K562 (cell line): ENCODE results near the gene KLK15. TPM values are rescaled to one million over a fixed set of nuclear protein-coding genes. Genes with fewer than 3 reads are reported as not detected.

Source experiments
- KLF13 ChIP-seq: fragments of 450-650 bp; IDR thresholded peaks from 2 replicates; pipeline ENCODE4 v1.6.1; 2016; ENCODE audit warnings: missing genetic modification characterization, low read depth, mild to moderate bottlenecking, missing compliant biosample characterization, moderate library complexity, borderline replicate concordance
- NKRF ChIP-seq: fragments of 450-650 bp; IDR thresholded peaks from 2 replicates; pipeline ENCODE4 v1.6.1; 2016; ENCODE audit warnings: borderline replicate concordance
- RBM39 ChIP-seq: fragments of 200-400 bp; formaldehyde crosslinking; optimal IDR thresholded peaks from 2 replicates; pipeline ENCODE3; 2018; ENCODE audit warnings: low read depth, low read length
- RCOR1 ChIP-seq, 2 experiments: IDR thresholded peaks; 2 replicates each; pipeline ENCODE4 v1.6.1; 2012; ENCODE audit warnings: low read depth in 2 of 2, low read length in 2 of 2, borderline replicate concordance in 1 of 2, improper control_type of control experiment in 1 of 2
- polyA plus RNA-seq, 8 experiments: library from polyadenylated mRNA; depleted of rRNA in 4 of 8; stranded (reverse) in 5 of 8; unstranded in 3 of 8; fragments of >200 nt; fragmentation: Nextera tagmentation in 2 of 8; fragmentation: Illumina TruSeq in 1 of 8; extraction: Ambion mirVana in 2 of 8; extraction: Trizol in 1 of 8; gene quantifications; 2 replicates each; pipeline versions ENCODE4 v1.2.1 to v1.2.3, GENCODE V29; 2011 to 2014; ENCODE audit warnings: inconsistent platforms in 1 of 8, missing spikeins in 1 of 8
- small RNA-seq: library from RNA; depleted of rRNA; stranded (forward); fragments of <200 nt; gene quantifications from one replicate; pipeline ENCODE3, GENCODE V24; 2014
- total RNA-seq, 7 experiments: library from RNA; depleted of rRNA in 6 of 7; stranded (reverse); fragments of >200 nt in 6 of 7; fragmentation: Illumina TruSeq in 2 of 7; extraction: Trizol in 2 of 7; gene quantifications; 2 replicates each; pipeline versions ENCODE4 v1.2.1 to v1.2.3, GENCODE V29; 2011 to 2021; ENCODE audit warnings: low replicate concordance in 1 of 7
- TF ChIP-seq, protein P1 (sequence below): fragments of 200-800 bp; sonication (Bioruptor generic); IDR thresholded peaks from 2 replicates; pipeline ENCODE4 v1.6.1; 2017; ENCODE audit warnings: missing genetic modification characterization, missing compliant biosample characterization
- TF ChIP-seq, protein P2 (sequence below): fragments of 450-650 bp; formaldehyde crosslinking; IDR thresholded peaks from 2 replicates; pipeline ENCODE4 v1.4.0; 2022; ENCODE audit warnings: mild to moderate bottlenecking, moderate library complexity

Gene KLK15
- total and polyA plus RNA-seq, 9 of the 15 experiments (the other 6 are each of a cell fraction or from before 2014, with no cell fraction given) = not detected

- TF ChIP-seq, protein P1, sequence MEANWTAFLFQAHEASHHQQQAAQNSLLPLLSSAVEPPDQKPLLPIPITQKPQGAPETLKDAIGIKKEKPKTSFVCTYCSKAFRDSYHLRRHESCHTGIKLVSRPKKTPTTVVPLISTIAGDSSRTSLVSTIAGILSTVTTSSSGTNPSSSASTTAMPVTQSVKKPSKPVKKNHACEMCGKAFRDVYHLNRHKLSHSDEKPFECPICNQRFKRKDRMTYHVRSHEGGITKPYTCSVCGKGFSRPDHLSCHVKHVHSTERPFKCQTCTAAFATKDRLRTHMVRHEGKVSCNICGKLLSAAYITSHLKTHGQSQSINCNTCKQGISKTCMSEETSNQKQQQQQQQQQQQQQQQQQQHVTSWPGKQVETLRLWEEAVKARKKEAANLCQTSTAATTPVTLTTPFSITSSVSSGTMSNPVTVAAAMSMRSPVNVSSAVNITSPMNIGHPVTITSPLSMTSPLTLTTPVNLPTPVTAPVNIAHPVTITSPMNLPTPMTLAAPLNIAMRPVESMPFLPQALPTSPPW = no peak
- TF ChIP-seq NKRF = no peak
- no peak for TF ChIP-seq RCOR1 (IDR thresholded peaks at IDR 0.05; ENCODE audit: borderline replicate concordance in 1 of 2, low read depth in 2 of 2, low read length in 2 of 2)
- TF ChIP-seq RBM39 = no peak
- TF ChIP-seq, protein P2, sequence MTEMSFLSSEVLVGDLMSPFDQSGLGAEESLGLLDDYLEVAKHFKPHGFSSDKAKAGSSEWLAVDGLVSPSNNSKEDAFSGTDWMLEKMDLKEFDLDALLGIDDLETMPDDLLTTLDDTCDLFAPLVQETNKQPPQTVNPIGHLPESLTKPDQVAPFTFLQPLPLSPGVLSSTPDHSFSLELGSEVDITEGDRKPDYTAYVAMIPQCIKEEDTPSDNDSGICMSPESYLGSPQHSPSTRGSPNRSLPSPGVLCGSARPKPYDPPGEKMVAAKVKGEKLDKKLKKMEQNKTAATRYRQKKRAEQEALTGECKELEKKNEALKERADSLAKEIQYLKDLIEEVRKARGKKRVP = no peak
- no peak for TF ChIP-seq KLF13 (tag)
- TF ChIP-seq, all 486 proteins: peak for 0
Measured at GRCh38 chr19:50776131-50776530, 57.2 kb downstream of the KLK15 start (continued).

Small RNA genes within 50 kb of the gene (small RNA-seq; reads per million reads assigned to genes)
- gene SNORD88A (849 reads per million, percentile 99 among the genes with 10 or more reads in this experiment), gene SNORD88B (not detected), gene SNORD88C (not detected)

Other genes with a start within 250 kb of the KLK15 start
Only the 7 nearest of the 19 such genes appear.
- 32.7 and 34.8 TPM in 2 replicates for gene CLEC11A, start 110.2 kb downstream of the KLK15 start, total RNA-seq (2014; rRNA removed)
- gene CLEC11A, start 110.2 kb downstream of the KLK15 start, total RNA-seq (2014; rRNA removed; fragmentation: Illumina TruSeq; extraction: Trizol) = 2.5 and 2.7 TPM in 2 replicates
- 16.1 and 16.7 TPM in 2 replicates for gene CLEC11A, start 110.2 kb downstream of the KLK15 start, total RNA-seq (2015; rRNA removed; fragmentation: Illumina TruSeq; extraction: Trizol)
- gene CLEC11A, start 110.2 kb downstream of the KLK15 start, total RNA-seq (2021) = 31.3 and 31.4 TPM in 2 replicates
- 3.0 and 17.4 TPM in 2 replicates for gene CLEC11A, start 110.2 kb downstream of the KLK15 start, polyA plus RNA-seq (2011; rRNA removed)
- gene CLEC11A, start 110.2 kb downstream of the KLK15 start, polyA plus RNA-seq (2014; fragmentation: Illumina TruSeq; extraction: Trizol) = 3.4 and 8.3 TPM in 2 replicates
- gene CLEC11A, start 110.2 kb downstream of the KLK15 start, polyA plus RNA-seq (2014; fragmentation: Nextera tagmentation; extraction: Ambion mirVana) = under 1 TPM; 0.39 to 0.46 TPM
- 31.8 and 43.9 TPM in 2 replicates for gene CLEC11A, start 110.2 kb downstream of the KLK15 start, polyA plus RNA-seq (2014; rRNA removed)
- not detected in 2 replicates for gene GPR32, start 63.1 kb downstream of the KLK15 start, total RNA-seq (2014; rRNA removed)
- not detected in 2 replicates for gene GPR32, start 63.1 kb downstream of the KLK15 start, total RNA-seq (2014; rRNA removed; fragmentation: Illumina TruSeq; extraction: Trizol)
- gene GPR32, start 63.1 kb downstream of the KLK15 start, total RNA-seq (2015; rRNA removed; fragmentation: Illumina TruSeq; extraction: Trizol) = not detected in 2 replicates
- gene GPR32, start 63.1 kb downstream of the KLK15 start, total RNA-seq (2021) = 0.18 TPM in 1 of 2 replicates, not detected in the other
- not detected in 2 replicates for gene GPR32, start 63.1 kb downstream of the KLK15 start, polyA plus RNA-seq (2011; rRNA removed)
- not detected in 2 replicates for gene GPR32, start 63.1 kb downstream of the KLK15 start, polyA plus RNA-seq (2014; fragmentation: Illumina TruSeq; extraction: Trizol)
- gene GPR32, start 63.1 kb downstream of the KLK15 start, polyA plus RNA-seq (2014; fragmentation: Nextera tagmentation; extraction: Ambion mirVana) = not detected
- gene GPR32, start 63.1 kb downstream of the KLK15 start, polyA plus RNA-seq (2014; rRNA removed) = not detected in 2 replicates
- not detected in 2 replicates for gene ACP4, start 43.2 kb downstream of the KLK15 start, total RNA-seq (2014; rRNA removed)
- not detected in 2 replicates for gene ACP4, start 43.2 kb downstream of the KLK15 start, total RNA-seq (2014; rRNA removed; fragmentation: Illumina TruSeq; extraction: Trizol)
- gene ACP4, start 43.2 kb downstream of the KLK15 start, total RNA-seq (2015; rRNA removed; fragmentation: Illumina TruSeq; extraction: Trizol) = not detected in 2 replicates
- not detected in 2 replicates for gene ACP4, start 43.2 kb downstream of the KLK15 start, total RNA-seq (2021)
- not detected in 2 replicates for gene ACP4, start 43.2 kb downstream of the KLK15 start, polyA plus RNA-seq (2011; rRNA removed)
- gene ACP4, start 43.2 kb downstream of the KLK15 start, polyA plus RNA-seq (2014; fragmentation: Illumina TruSeq; extraction: Trizol) = not detected in 2 replicates
- not detected for gene ACP4, start 43.2 kb downstream of the KLK15 start, polyA plus RNA-seq (2014; fragmentation: Nextera tagmentation; extraction: Ambion mirVana)
- gene ACP4, start 43.2 kb downstream of the KLK15 start, polyA plus RNA-seq (2014; rRNA removed) = not detected in 2 replicates
- gene KLK1, start 9.8 kb downstream of the KLK15 start, total RNA-seq (2014; rRNA removed) = 1.2 and 3.1 TPM in 2 replicates
- gene KLK1, start 9.8 kb downstream of the KLK15 start, total RNA-seq (2014; rRNA removed; fragmentation: Illumina TruSeq; extraction: Trizol) = 1.5 TPM in 2 replicates
- gene KLK1, start 9.8 kb downstream of the KLK15 start, total RNA-seq (2015; rRNA removed; fragmentation: Illumina TruSeq; extraction: Trizol) = 0.87 and 1.3 TPM in 2 replicates
- gene KLK1, start 9.8 kb downstream of the KLK15 start, total RNA-seq (2021) = 9.3 and 11.7 TPM in 2 replicates
- 9.6 and 13.5 TPM in 2 replicates for gene KLK1, start 9.8 kb downstream of the KLK15 start, polyA plus RNA-seq (2011; rRNA removed)
- gene KLK1, start 9.8 kb downstream of the KLK15 start, polyA plus RNA-seq (2014; fragmentation: Illumina TruSeq; extraction: Trizol) = 14.3 and 15.4 TPM in 2 replicates
- 10 to 100 TPM in 1 of 2 experiments, 1 to 10 TPM in 1; 9.1 to 10.3 TPM for gene KLK1, start 9.8 kb downstream of the KLK15 start, polyA plus RNA-seq (2014; fragmentation: Nextera tagmentation; extraction: Ambion mirVana)
- gene KLK1, start 9.8 kb downstream of the KLK15 start, polyA plus RNA-seq (2014; rRNA removed) = 5.3 and 9.8 TPM in 2 replicates
- not detected in 2 replicates for gene KLK3, start 21.3 kb upstream of the KLK15 start, total RNA-seq (2014; rRNA removed)
- not detected in 2 replicates for gene KLK3, start 21.3 kb upstream of the KLK15 start, total RNA-seq (2014; rRNA removed; fragmentation: Illumina TruSeq; extraction: Trizol)
- not detected in 2 replicates for gene KLK3, start 21.3 kb upstream of the KLK15 start, total RNA-seq (2015; rRNA removed; fragmentation: Illumina TruSeq; extraction: Trizol)
- gene KLK3, start 21.3 kb upstream of the KLK15 start, total RNA-seq (2021) = not detected in 2 replicates
- not detected in 2 replicates for gene KLK3, start 21.3 kb upstream of the KLK15 start, polyA plus RNA-seq (2011; rRNA removed)
- gene KLK3, start 21.3 kb upstream of the KLK15 start, polyA plus RNA-seq (2014; fragmentation: Illumina TruSeq; extraction: Trizol) = not detected in 2 replicates
- gene KLK3, start 21.3 kb upstream of the KLK15 start, polyA plus RNA-seq (2014; fragmentation: Nextera tagmentation; extraction: Ambion mirVana) = not detected
- gene KLK3, start 21.3 kb upstream of the KLK15 start, polyA plus RNA-seq (2014; rRNA removed) = not detected in 2 replicates
- gene KLK2, start 39.9 kb upstream of the KLK15 start, total RNA-seq (2014; rRNA removed) = not detected in 2 replicates
- gene KLK2, start 39.9 kb upstream of the KLK15 start, total RNA-seq (2014; rRNA removed; fragmentation: Illumina TruSeq; extraction: Trizol) = 0.47 TPM in 1 of 2 replicates, not detected in the other
- gene KLK2, start 39.9 kb upstream of the KLK15 start, total RNA-seq (2015; rRNA removed; fragmentation: Illumina TruSeq; extraction: Trizol) = 0.18 and 0.38 TPM in 2 replicates
- gene KLK2, start 39.9 kb upstream of the KLK15 start, total RNA-seq (2021) = 0.24 and 0.74 TPM in 2 replicates
- 0.31 and 0.39 TPM in 2 replicates for gene KLK2, start 39.9 kb upstream of the KLK15 start, polyA plus RNA-seq (2011; rRNA removed)
- 0.25 and 0.69 TPM in 2 replicates for gene KLK2, start 39.9 kb upstream of the KLK15 start, polyA plus RNA-seq (2014; fragmentation: Illumina TruSeq; extraction: Trizol)
- under 1 TPM; 0.11 to 0.22 TPM for gene KLK2, start 39.9 kb upstream of the KLK15 start, polyA plus RNA-seq (2014; fragmentation: Nextera tagmentation; extraction: Ambion mirVana)
- gene KLK2, start 39.9 kb upstream of the KLK15 start, polyA plus RNA-seq (2014; rRNA removed) = 0.11 and 0.46 TPM in 2 replicates
- gene KLK4, start 77.8 kb upstream of the KLK15 start, total RNA-seq (2014; rRNA removed) = not detected in 2 replicates
- gene KLK4, start 77.8 kb upstream of the KLK15 start, total RNA-seq (2014; rRNA removed; fragmentation: Illumina TruSeq; extraction: Trizol) = not detected in 2 replicates
- gene KLK4, start 77.8 kb upstream of the KLK15 start, total RNA-seq (2015; rRNA removed; fragmentation: Illumina TruSeq; extraction: Trizol) = not detected in 2 replicates
- gene KLK4, start 77.8 kb upstream of the KLK15 start, total RNA-seq (2021) = not detected in 2 replicates
- not detected in 2 replicates for gene KLK4, start 77.8 kb upstream of the KLK15 start, polyA plus RNA-seq (2011; rRNA removed)
- gene KLK4, start 77.8 kb upstream of the KLK15 start, polyA plus RNA-seq (2014; fragmentation: Illumina TruSeq; extraction: Trizol) = not detected in 2 replicates
- gene KLK4, start 77.8 kb upstream of the KLK15 start, polyA plus RNA-seq (2014; fragmentation: Nextera tagmentation; extraction: Ambion mirVana) = not detected
- gene KLK4, start 77.8 kb upstream of the KLK15 start, polyA plus RNA-seq (2014; rRNA removed) = not detected in 2 replicates